ENCODE results near the gene PLSCR2.
"Not testable (repeated sequence)": the region's sequence is repeated elsewhere in the genome, so short reads cannot be mapped to it uniquely, and the experiment has no call there.

Gene PLSCR2

DNA sequence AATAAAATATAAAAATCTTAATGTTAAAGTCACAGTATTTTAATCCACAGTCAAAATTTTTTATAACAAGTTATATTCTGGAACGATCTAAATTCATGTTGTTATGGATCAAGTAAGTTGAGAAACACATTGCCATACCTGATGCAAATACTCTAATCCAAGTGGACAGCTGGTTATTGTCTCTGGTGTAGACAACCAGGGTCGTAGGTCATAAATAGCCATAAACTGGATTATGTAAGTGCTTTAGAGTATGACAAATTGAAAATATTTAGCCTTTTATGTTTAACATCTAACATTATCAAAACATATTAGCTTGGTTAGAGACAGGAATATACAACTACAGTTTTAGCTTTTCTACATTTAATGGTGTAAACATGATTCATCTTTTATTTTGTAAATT, 53.0 kb downstream of the PLSCR2 start:
- DNase-seq (ENCODE audit: low spot score): no peak

DNA sequence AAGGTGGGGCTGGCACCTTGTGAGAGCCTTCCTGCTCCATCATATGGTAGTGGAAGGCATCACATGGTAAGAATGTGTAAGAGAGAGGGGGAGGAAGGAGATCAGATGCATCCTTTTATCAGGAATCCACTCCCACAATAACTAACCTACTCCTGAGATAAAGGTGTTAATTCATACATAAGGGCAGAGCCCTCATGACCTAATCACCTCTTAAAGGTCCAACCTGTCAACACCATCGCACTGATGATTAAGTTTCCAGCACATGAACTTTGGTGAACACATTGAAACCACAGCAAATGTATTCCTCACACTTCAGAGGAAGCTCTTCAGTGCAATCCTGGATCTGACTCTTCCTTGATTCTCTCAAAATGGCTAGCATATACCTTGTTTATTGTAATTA, 55.4 kb downstream of the PLSCR2 start:
- DNase-seq (ENCODE audit: low spot score): no peak

DNA sequence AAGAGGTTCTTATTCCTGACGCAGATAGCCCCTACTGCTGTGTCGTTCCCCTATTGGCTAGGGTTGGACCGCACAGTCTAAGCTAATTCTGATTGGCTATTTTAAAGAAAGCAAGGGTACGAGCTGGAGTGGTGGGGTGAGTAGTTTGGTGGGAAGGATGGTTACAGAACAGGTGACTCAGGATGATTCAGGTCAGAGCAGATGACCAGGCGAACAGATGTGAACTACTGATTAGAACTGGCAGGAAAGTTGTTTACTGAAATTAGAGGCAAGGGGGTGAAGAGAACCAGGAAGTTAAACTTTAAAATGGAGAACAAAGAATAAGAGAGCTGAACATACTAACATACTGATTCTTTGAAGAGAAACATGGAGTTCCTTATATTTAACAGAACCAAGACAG, 56.6 kb downstream of the PLSCR2 start:
- not testable (repeated sequence) for DNase-seq (ENCODE audit: low spot score)

DNA sequence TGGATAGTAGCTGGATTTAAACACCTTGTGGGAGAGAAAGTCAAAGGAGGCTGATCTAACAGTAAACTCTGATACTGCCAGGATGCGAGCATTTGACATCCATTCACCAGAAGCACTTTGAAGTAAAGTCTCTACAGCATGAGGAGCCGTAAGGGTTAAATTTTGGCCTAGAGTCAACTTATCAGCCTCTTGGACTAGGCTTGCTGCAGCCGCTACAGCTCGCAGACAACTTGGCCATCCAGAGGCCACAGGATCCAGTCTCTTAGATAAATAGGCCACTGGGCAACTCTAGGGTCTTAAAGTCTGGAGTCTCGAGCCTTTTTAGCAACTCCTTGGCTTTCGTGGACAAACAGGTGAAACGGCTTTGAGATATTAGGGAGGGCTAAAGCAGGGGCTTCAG, 61.4 kb downstream of the PLSCR2 start:
- no peak for DNase-seq (ENCODE audit: low spot score)

DNA sequence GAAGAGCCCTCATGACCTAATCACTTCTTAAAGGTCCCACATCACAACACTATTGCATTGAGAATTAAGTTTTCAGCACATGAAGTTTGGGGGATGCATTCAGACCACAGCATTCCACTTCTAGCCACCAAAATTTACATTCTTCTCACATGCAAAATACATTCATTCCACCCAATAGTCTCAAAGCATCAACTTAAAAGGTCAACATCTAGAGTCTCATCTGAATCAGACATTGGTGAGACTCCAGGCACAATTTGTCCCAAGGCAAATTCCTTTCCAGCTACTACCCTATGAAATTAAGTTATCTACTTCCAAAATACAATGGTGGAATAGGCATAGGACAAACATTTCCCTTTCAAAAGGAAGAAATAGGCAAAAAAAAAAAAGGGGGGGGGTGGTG, 64.9 kb downstream of the PLSCR2 start:
- no peak for DNase-seq (ENCODE audit: low spot score)

DNA sequence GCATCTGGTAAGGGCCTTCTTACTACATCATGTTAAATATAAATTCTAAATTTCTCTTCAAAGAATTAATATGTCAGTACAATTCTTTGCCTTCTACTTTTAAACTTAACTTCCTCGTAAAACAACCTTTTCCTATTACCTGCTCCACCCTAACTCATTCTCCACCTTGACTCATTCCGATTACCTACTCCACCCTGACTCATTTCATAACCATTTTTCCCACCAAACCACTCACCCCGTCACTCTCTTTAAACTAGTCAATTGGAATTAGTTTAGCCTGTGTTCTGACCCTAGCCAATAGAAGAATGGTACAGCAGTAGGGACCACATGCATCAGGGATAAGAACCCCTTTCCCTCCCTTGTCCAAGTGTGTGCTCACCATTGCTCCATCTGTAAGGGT, 65.6 kb downstream of the PLSCR2 start:
- DNase-seq (ENCODE audit: low spot score): no peak

DNA sequence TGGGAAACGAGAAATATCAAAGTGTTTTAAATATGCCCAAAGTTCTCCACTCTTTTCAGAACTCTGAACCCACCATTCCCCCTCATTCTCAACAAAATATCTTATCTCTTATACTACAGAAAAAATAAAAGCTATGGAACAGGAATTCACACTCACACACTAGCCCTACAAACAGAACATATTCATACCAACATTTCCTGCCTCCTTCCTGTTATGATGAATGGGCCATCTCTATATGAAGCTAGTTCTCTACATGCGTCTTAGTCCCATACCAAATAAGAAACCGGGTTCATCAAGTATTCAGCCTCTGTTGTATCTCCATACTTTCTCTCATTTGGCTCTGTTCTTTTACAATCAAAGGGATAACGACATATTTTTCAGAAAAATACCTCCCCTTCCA, 72.6 kb downstream of the PLSCR2 start:
- no peak for DNase-seq (ENCODE audit: low spot score)

DNA sequence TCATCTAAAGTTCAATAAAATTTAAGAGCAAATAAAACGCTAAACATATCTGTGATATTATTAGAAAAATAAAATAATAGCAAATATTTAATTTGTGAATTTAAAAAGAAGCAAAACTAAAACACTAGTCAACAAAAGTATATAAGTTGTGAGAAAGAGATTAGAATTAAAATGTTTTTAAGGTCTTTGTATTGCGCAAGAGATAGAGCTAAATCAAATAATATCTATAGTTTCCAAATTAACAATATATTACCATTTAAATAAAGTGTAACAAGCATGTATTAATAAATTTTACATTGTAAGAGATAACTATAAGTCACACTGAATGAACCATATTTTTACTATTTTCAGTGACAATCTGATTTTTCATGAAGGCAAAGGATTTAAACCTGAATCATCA, 74.2 kb downstream of the PLSCR2 start:
- DNase-seq (ENCODE audit: low spot score): no peak

DNA sequence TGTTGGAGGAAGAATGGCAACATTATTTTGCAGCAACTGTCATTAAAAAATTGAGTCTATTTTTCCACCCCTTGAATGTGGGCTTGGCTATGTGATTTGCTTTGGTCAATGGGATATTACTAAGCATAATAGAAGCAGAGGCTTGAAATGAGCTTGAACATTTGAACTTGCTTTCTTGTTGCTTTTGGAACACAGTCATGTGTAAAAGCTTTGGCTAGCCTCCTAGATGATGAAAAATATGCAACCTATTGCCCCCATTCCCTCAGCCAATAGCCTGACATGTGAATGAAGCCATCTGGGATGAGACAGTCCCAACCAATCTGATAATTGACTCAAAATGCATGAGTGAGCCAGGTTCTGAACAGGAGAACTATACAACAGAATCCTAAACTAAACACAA, 78.4 kb downstream of the PLSCR2 start:
- no peak for DNase-seq (ENCODE audit: low spot score)

DNA sequence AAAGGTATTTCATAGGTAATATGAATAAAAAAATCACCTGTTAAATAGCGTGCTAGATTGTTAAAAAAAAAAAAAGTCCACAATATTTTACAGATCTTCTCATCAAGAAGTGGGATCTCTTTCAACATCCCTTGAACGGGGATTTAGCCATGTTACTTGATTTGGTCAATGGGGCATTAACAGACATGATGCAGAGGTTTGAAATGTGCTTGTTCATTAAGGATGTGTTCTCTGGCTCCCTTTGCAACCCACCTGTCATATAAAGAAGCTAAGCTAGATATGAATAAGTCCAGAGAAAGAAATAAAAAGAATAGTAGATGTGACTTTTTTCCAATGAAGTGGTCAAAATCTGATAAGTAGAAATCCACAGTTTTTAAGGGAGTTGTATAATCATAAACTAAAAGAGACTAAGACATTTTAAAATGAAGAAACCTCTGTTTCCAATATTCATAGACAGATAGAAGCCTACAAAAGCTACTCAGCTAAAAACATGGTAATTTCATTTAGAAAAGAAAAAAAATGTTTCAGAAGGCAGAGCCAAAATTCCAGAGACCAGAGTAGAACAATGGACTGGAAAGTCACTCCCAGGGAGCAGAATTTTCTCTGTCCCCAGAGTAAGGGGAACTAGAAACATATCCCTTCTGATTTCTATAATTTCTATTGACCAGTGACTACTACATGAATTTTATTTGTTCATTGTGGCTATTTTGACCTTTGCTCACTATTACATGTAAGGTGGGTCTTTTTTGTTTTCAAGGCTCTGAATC, 79.2 kb downstream of the PLSCR2 start:
- no peak for DNase-seq (ENCODE audit: low spot score)

DNA sequence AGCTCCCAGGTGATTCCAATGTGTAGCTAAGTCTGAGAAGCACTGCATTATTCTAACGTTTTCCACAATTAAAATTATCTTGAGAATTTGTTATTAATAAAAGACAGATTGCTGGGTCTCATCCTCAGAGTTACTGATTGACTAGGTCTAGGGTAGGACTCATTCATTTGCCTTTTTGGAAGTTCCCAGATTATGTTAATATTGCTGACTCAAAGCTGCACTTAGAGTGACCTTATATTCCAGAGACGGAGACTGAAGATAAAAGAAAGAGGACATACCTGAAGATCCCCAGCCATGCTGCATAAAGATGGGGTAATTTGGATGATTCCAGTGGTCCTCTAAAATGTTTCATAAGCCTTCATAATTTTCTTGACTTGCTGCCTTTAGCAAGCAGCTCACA, 81.8 kb downstream of the PLSCR2 start:
- DNase-seq (ENCODE audit: low spot score): no peak

DNA sequence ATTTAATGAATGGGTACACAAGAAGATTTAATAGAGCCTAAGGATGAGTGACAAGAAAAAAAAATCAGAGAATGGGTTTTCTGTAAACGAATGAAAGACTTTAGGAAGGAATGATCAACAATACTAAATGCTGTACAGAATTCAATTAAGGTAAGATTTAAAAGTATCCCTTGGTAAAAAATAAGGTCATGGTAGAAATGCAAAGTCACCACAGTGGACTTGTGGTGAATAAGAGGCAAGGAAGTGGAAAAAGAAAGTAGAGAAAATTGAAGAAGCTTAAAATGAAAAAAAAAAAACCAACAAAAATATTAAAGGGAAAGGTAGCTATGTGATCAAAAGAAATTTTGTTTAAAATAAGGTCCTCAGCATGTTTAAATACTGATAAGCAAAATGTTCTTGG, 82.4 kb downstream of the PLSCR2 start:
- DNase-seq (ENCODE audit: low spot score): no peak

DNA sequence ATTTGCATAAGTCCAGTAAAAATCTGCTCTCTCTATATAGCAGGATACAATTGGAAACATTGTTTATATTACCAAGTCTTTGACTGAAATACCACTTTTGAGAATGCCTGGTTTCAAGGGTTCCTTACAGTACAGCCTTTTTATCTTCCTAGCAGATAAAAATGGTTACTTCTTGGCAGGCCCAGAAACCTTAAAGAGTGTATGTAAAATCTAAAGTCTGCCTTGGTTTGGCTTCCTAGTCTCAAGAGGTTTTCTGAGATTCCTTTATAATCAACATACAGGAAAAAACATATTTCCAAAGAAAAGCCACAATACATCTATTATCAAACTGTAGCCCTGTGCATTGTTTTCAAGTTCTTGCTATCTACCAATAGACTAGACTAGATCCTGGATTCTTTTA, 84.6 kb downstream of the PLSCR2 start:
- no peak for DNase-seq (ENCODE audit: low spot score)
